SHP77 (cell line): ENCODE measurements around the gene HIVEP2.

Experiments used
- DNase-seq, 2 experiments: peaks; one replicate each; lab custom pipeline; 2025; lab: John Stamatoyannopoulos, UW

HIVEP2 gene

GRCh38 chr6:142925575-142926110 is 19.3 kb downstream of the HIVEP2 start:
- no peak for DNase-seq

- DNase-seq = peak; percentile 65 to 69
Measured at GRCh38 chr6:142918339-142919042, 26.5 kb downstream of the HIVEP2 start.

- DNase-seq = no peak
Measured at GRCh38 chr6:142916881-142917280, 28.1 kb downstream of the HIVEP2 start.

- no peak for DNase-seq
Measured at GRCh38 chr6:142914937-142915697, 29.9 kb downstream of the HIVEP2 start.

GRCh38 chr6:142914369-142914768 is 30.6 kb downstream of the HIVEP2 start:
- DNase-seq = no peak

- no peak for DNase-seq
Measured at GRCh38 chr6:142913511-142914047, 31.4 kb downstream of the HIVEP2 start.

- no peak for DNase-seq
Measured at GRCh38 chr6:142913036-142913510, 31.9 kb downstream of the HIVEP2 start.

- DNase-seq = no peak
Measured at GRCh38 chr6:142912125-142912524, 32.9 kb downstream of the HIVEP2 start.

GRCh38 chr6:142911430-142911829 is 33.5 kb downstream of the HIVEP2 start:
- DNase-seq = no peak

GRCh38 chr6:142909686-142910085 is 35.3 kb downstream of the HIVEP2 start:
- DNase-seq = no peak

GRCh38 chr6:142908235-142908634 is 36.7 kb downstream of the HIVEP2 start:
- no peak for DNase-seq

- no peak for DNase-seq
Measured at GRCh38 chr6:142907544-142907943, 37.4 kb downstream of the HIVEP2 start.

- DNase-seq = no peak
Measured at GRCh38 chr6:142906945-142907470, 38.0 kb downstream of the HIVEP2 start.

- no peak for DNase-seq
Measured at GRCh38 chr6:142903812-142904211, 41.2 kb downstream of the HIVEP2 start.

GRCh38 chr6:142902636-142903053 is 42.3 kb downstream of the HIVEP2 start:
- peak; percentile 36 to 53 for DNase-seq

- DNase-seq = no peak
Measured at GRCh38 chr6:142901611-142902010, 43.4 kb downstream of the HIVEP2 start.

GRCh38 chr6:142900227-142900971 is 44.6 kb downstream of the HIVEP2 start:
- DNase-seq = no peak

- no peak for DNase-seq
Measured at GRCh38 chr6:142898927-142899895, 45.8 kb downstream of the HIVEP2 start.

- DNase-seq = no peak
Measured at GRCh38 chr6:142897659-142898058, 47.3 kb downstream of the HIVEP2 start.

- DNase-seq = no peak
Measured at GRCh38 chr6:142896732-142897131, 48.2 kb downstream of the HIVEP2 start.

- no peak for DNase-seq
Measured at GRCh38 chr6:142893088-142893487, 51.9 kb downstream of the HIVEP2 start.
